H1 (cell line): ENCODE data around the gene PTPRD. TPM values are rescaled to one million over a fixed set of nuclear protein-coding genes. Genes with fewer than 3 reads are reported as not detected.
A peak's percentile ranks its signal among the peaks of the same experiment; 100 is the strongest.

Experiments used
- CTCF ChIA-PET: fragments of 300-600 bp; sonication (Branson Sonifier 250); formaldehyde crosslinking; loops from one replicate; lab custom pipeline; 2021; ENCODE audit not compliant: partially characterized antibody; lab: Charles Lee
- POLR2A ChIA-PET: fragments of 300-600 bp; sonication (Branson Sonifier 250); formaldehyde crosslinking; loops from one replicate; lab custom pipeline; 2021; ENCODE audit warnings: inconsistent platforms; ENCODE audit not compliant: partially characterized antibody; lab: Charles Lee
- DNase-seq, 2 experiments: peaks; one replicate each; pipeline versions ENCODE4 v3.0.0 to v3.0.0-alpha.2; 2010 to 2022; ENCODE audit warnings: low spot score in 2 of 2, low read depth in 1 of 2, mixed read lengths in 1 of 2
- FAIRE-seq: peaks from 2 replicates; lab custom pipeline; 2011; peaks lifted over from hg19 to GRCh38; lab: Jason Lieb, UNC
- H2AFZ ChIP-seq: 2 replicates; pipeline ENCODE4 v1.8.1; 2012; ENCODE audit warnings: low read length, inconsistent platforms
- H2AK5ac ChIP-seq: 2 replicates; pipeline ENCODE4 v1.6.1; 2013; ENCODE audit warnings: low read depth, low read length
- H2BK120ac ChIP-seq: replicated peaks from 2 replicates; pipeline ENCODE3; 2013; ENCODE audit warnings: low read depth, low read length, inconsistent platforms
- H2BK12ac ChIP-seq: 2 replicates; pipeline ENCODE4 v1.6.1; 2013; ENCODE audit warnings: low read depth, low read length
- H2BK15ac ChIP-seq: 2 replicates; pipeline ENCODE4 v1.6.1; 2013; ENCODE audit warnings: low read length
- H2BK20ac ChIP-seq: 2 replicates; pipeline ENCODE4 v1.6.1; 2013; ENCODE audit warnings: low read length
- H2BK5ac ChIP-seq: 2 replicates; pipeline ENCODE4 v1.6.1; 2013; ENCODE audit warnings: low read depth, low read length
- H3K14ac ChIP-seq: 2 replicates; pipeline ENCODE4 v1.6.1; 2013; ENCODE audit warnings: inconsistent platforms; ENCODE audit not compliant: insufficient read length
- H3K18ac ChIP-seq: 2 replicates; pipeline ENCODE4 v1.6.1; 2013; ENCODE audit warnings: low read length; ENCODE audit errors: extremely low read depth
- H3K23ac ChIP-seq: 2 replicates; pipeline ENCODE4 v1.6.1; 2013; ENCODE audit warnings: inconsistent platforms; ENCODE audit not compliant: insufficient read length
- H3K23me2 ChIP-seq: 2 replicates; pipeline ENCODE4 v1.6.1; 2013; ENCODE audit warnings: low read depth, low read length
- H3K27ac ChIP-seq: 2 replicates; pipeline ENCODE4 v1.6.1; 2011; ENCODE audit warnings: low read depth, low read length, inconsistent platforms
- H3K27me3 ChIP-seq, 4 experiments: replicated peaks in 1 of 4; 1 replicate in 1 of 4; 2 replicates in 3 of 4; pipeline versions ENCODE4 v1.6.1 to v1.8.1; 2011 to 2013; ENCODE audit warnings: low read length in 3 of 4, mild to moderate bottlenecking in 3 of 4, inconsistent platforms in 2 of 4, mixed read lengths in 2 of 4, moderate library complexity in 1 of 4; ENCODE audit not compliant: control insufficient read depth in 3 of 4, insufficient read depth in 3 of 4; ENCODE audit errors: extremely low read depth in 1 of 4
- H3K36me3 ChIP-seq, 4 experiments: 2 replicates each; pipeline versions ENCODE4 v1.6.1 to v1.8.1; 2011 to 2013; ENCODE audit warnings: mild to moderate bottlenecking in 4 of 4, low read length in 3 of 4, moderate library complexity in 2 of 4, control low read depth in 1 of 4, inconsistent platforms in 1 of 4; ENCODE audit not compliant: insufficient read depth in 4 of 4, control insufficient read depth in 2 of 4
- H3K4ac ChIP-seq: replicated peaks from 2 replicates; pipeline ENCODE3; 2013; ENCODE audit warnings: low read length, low read depth, mixed read lengths, inconsistent platforms; ENCODE audit not compliant: insufficient read length
- H3K4me1 ChIP-seq, 4 experiments: replicated peaks in 1 of 4; 1 replicate in 1 of 4; 2 replicates in 3 of 4; pipeline versions ENCODE4 v1.6.1 to v1.8.1; 2011 to 2013; ENCODE audit warnings: low read length in 3 of 4, inconsistent platforms in 2 of 4, mixed read lengths in 1 of 4; ENCODE audit not compliant: insufficient read depth in 4 of 4, control insufficient read depth in 3 of 4
- H3K4me2 ChIP-seq, 2 experiments: 2 replicates each; pipeline versions ENCODE4 v1.6.1 to v1.8.1; 2011 to 2013; ENCODE audit warnings: low read depth in 2 of 2, low read length in 2 of 2, control low read depth in 1 of 2, inconsistent platforms in 1 of 2, mild to moderate bottlenecking in 1 of 2; ENCODE audit not compliant: insufficient read depth in 1 of 2
- H3K4me3 ChIP-seq, 4 experiments: fragments of 200-600, 300-600 bp in 1 of 4; sonication (generic), shearing (Covaris generic), sonication (Bioruptor Twin) in 1 of 4; 2 replicates each; pipeline versions ENCODE4 v1.5.1 to v1.8.1; 2011 to 2016; ENCODE audit warnings: low read length in 4 of 4, low read depth in 3 of 4, control low read depth in 2 of 4, inconsistent platforms in 2 of 4, mild to moderate bottlenecking in 2 of 4, mixed read lengths in 1 of 4, moderate library complexity in 1 of 4; ENCODE audit not compliant: insufficient read depth in 2 of 4; ENCODE audit errors: extremely low read depth in 1 of 4
- H3K56ac ChIP-seq: replicated peaks from 2 replicates; pipeline ENCODE3; 2013; ENCODE audit warnings: low read depth, mild to moderate bottlenecking, mixed read lengths, low read length, inconsistent platforms; ENCODE audit not compliant: insufficient read length
- H3K79me1 ChIP-seq: 2 replicates; pipeline ENCODE4 v1.6.1; 2013; ENCODE audit warnings: low read depth, low read length, control low read depth
- H3K79me2 ChIP-seq, 2 experiments: 2 replicates each; pipeline versions ENCODE4 v1.6.1 to v1.8.1; 2012 to 2013; ENCODE audit warnings: low read length in 2 of 2, mild to moderate bottlenecking in 2 of 2, inconsistent platforms in 1 of 2; ENCODE audit not compliant: insufficient read depth in 2 of 2, control insufficient read depth in 1 of 2
- H3K9ac ChIP-seq, 4 experiments: replicated peaks in 1 of 4; 1 replicate in 1 of 4; 2 replicates in 3 of 4; pipeline versions ENCODE4 v1.6.1 to v1.8.1; 2011 to 2013; ENCODE audit warnings: low read depth in 3 of 4, low read length in 3 of 4, control low read depth in 2 of 4, mild to moderate bottlenecking in 2 of 4, moderate library complexity in 2 of 4, inconsistent platforms in 1 of 4; ENCODE audit errors: extremely low read depth in 1 of 4
- H3K9me3 ChIP-seq, 2 experiments: 2 replicates each; pipeline versions ENCODE4 v1.6.1 to v1.8.1; 2012 to 2013; ENCODE audit warnings: mild to moderate bottlenecking in 2 of 2, moderate library complexity in 2 of 2, control low read depth in 1 of 2, inconsistent platforms in 1 of 2, low read depth in 1 of 2, low read length in 1 of 2, mixed read lengths in 1 of 2; ENCODE audit not compliant: insufficient read depth in 2 of 2
- H4K20me1 ChIP-seq, 2 experiments: replicated peaks in 1 of 2; 2 replicates each; pipeline versions ENCODE3 to v1.8.1; 2011 to 2013; ENCODE audit warnings: inconsistent platforms in 2 of 2, low read length in 2 of 2, mild to moderate bottlenecking in 1 of 2; ENCODE audit not compliant: insufficient read depth in 2 of 2, control insufficient read depth in 1 of 2
- H4K5ac ChIP-seq: 2 replicates; pipeline ENCODE4 v1.6.1; 2013; ENCODE audit warnings: low read length, low read depth, mixed read lengths, inconsistent platforms; ENCODE audit not compliant: insufficient read length
- H4K8ac ChIP-seq: 2 replicates; pipeline ENCODE4 v1.8.0; 2013; ENCODE audit warnings: mild to moderate bottlenecking, moderate library complexity, low read length, inconsistent platforms; ENCODE audit not compliant: insufficient read depth; ENCODE audit errors: extremely low read depth
- H4K91ac ChIP-seq: replicated peaks from 2 replicates; pipeline ENCODE3; 2013; ENCODE audit warnings: low read length, mixed read lengths, inconsistent platforms; ENCODE audit not compliant: insufficient read length
- BRCA1 ChIP-seq: IDR thresholded peaks from 2 replicates; pipeline ENCODE4 v1.6.1; 2012; ENCODE audit warnings: low read depth, low read length, improper control_type of control experiment
- CBX8 ChIP-seq: fragments of 300-800, 300-1000 bp; sonication (generic); IDR thresholded peaks from 2 replicates; pipeline ENCODE4 v1.7.1; 2016; ENCODE audit warnings: low read depth, low read length, borderline replicate concordance
- CEBPB ChIP-seq: IDR thresholded peaks from 2 replicates; pipeline ENCODE4 v1.6.1; 2012; ENCODE audit warnings: low read depth, low read length
- CTBP2 ChIP-seq: IDR thresholded peaks from 2 replicates; pipeline ENCODE4 v1.7.0; 2011; ENCODE audit warnings: borderline replicate concordance, mild to moderate bottlenecking, moderate library complexity, mixed read lengths, low read length; ENCODE audit not compliant: insufficient read depth, insufficient read length
- EP300 ChIP-seq, 2 experiments: IDR thresholded peaks; 1 replicate in 1 of 2; 2 replicates in 1 of 2; pipeline ENCODE4 v1.6.1; 2011 to 2012; ENCODE audit warnings: low read depth in 2 of 2, low read length in 2 of 2, mild to moderate bottlenecking in 2 of 2, borderline replicate concordance in 1 of 2, inconsistent platforms in 1 of 2, moderate library complexity in 1 of 2
- GABPA ChIP-seq: IDR thresholded peaks from 2 replicates; pipeline ENCODE4 v1.6.1; 2011; ENCODE audit warnings: mild to moderate bottlenecking, low read length, moderate library complexity, borderline replicate concordance; ENCODE audit not compliant: insufficient read depth
- KDM1A ChIP-seq: fragments of 200-600, 300-600 bp; sonication (generic); IDR thresholded peaks from 2 replicates; pipeline ENCODE4 v1.7.1; 2016; ENCODE audit warnings: mild to moderate bottlenecking, low read length, borderline replicate concordance
- RFX5 ChIP-seq: IDR thresholded peaks from 2 replicates; pipeline ENCODE4 v1.6.1; 2011; ENCODE audit warnings: low read depth, low read length, improper control_type of control experiment, borderline replicate concordance
- SAP30 ChIP-seq: fragments of 300-600 bp; sonication (generic); IDR thresholded peaks from 2 replicates; pipeline ENCODE4 v1.7.1; 2012; ENCODE audit warnings: low read length, moderate library complexity, mild to moderate bottlenecking, inconsistent platforms; ENCODE audit not compliant: insufficient read depth, insufficient replicate concordance
- SP4 ChIP-seq: IDR thresholded peaks from 2 replicates; pipeline ENCODE4 v1.6.1; 2012; ENCODE audit warnings: low read length, inconsistent platforms
- USF2 ChIP-seq: IDR thresholded peaks from 2 replicates; pipeline ENCODE4 v1.6.1; 2011; ENCODE audit warnings: low read length, improper control_type of control experiment
- WGBS, 2 experiments: shearing (Covaris generic) in 1 of 2; methylation state at CpG; one replicate each; pipeline versions ENCODE4 v1.1.6 to v1.1.7; 2013 to 2015; ENCODE audit warnings: low lambda C conversion rate in 2 of 2, mixed read lengths in 2 of 2, inconsistent platforms in 1 of 2, low coverage in 1 of 2, missing lambda C conversion rate in 1 of 2; ENCODE audit not compliant: insufficient replicate concordance in 2 of 2, insufficient coverage in 1 of 2, insufficient read length in 1 of 2; ENCODE audit errors: extremely low coverage in 1 of 2, missing lambda C conversion rate in 1 of 2; 5-methylcytosine and 5-hydroxymethylcytosine counted together
- polyA plus RNA-seq, 7 experiments: library from polyadenylated mRNA; depleted of rRNA in 3 of 7; stranded (reverse) in 5 of 7; unstranded in 2 of 7; fragments of >200 nt in 5 of 7; fragments of 200-250 nt in 2 of 7; gene quantifications; 1 replicate in 5 of 7; 2 replicates in 1 of 7; 4 replicates in 1 of 7; pipeline versions ENCODE4 v1.2.1 to v1.2.3, GENCODE V29; 2011 to 2013; ENCODE audit warnings: missing spikeins in 2 of 7, mixed read lengths in 2 of 7
- total RNA-seq: library from RNA; stranded (reverse); fragmentation: NEBNext Ultra II Directional; extraction: Animal tissue kit (Norgen Biotek cat#: 25700); gene quantifications from 2 replicates; pipeline ENCODE4 v1.2.1, GENCODE V29; 2021

The PTPRD gene
- total and polyA plus RNA-seq, 2 of the 8 experiments (the other 6 are each of a cell fraction or from before 2014, with no cell fraction given), result 17.2 to 77.0 TPM

GRCh38 chr9:8750639-8751051 lies 1862.2 kb downstream of the PTPRD start:
- Histone ChIP-seq H3K14ac (no peak overlapping the region), H3K4me1 (peaks cover 8 to 12% (median 10%) of the 10 kb centered on the region in 4 experiments; a peak in 5 of 7 replicates), H3K56ac (no peak overlapping the region), H3K9me3 (no peaks in the 10 kb centered on the region), H3K27me3 (no peaks in the 10 kb centered on the region), H3K23ac (no peak overlapping the region), H3K4me3 (no peak overlapping the region), H3K36me3 (no peaks in the 10 kb centered on the region), H2BK5ac (peak overlapping the region; percentile 68; the same call in 1 of the 2 replicates), H3K4me2 (peak overlapping the region in 1 of 2 experiments; percentile 51; a peak in 2 of 4 replicates), H3K79me2 (0 out of 4 replicates have a peak, but pooled peaks cover 0 to 3% of the 10 kb centered on the region in 2 experiments), H3K4ac (no peak overlapping the region), H3K79me1 (no peaks in the 10 kb centered on the region), H2BK12ac (peak overlapping the region; percentile 63; the same call in 1 of the 2 replicates), H2BK20ac (peak overlapping the region; percentile 61; the same call in 1 of the 2 replicates), H2AK5ac (no peak overlapping the region; the same call in 1 of the 2 replicates), H2BK15ac (0 out of 2 replicates have a peak overlapping the region, but pooled peaks have one; percentile 18), H2BK120ac (peak overlapping the region; percentile 31), H3K18ac (no peak overlapping the region; the same call in 1 of the 2 replicates), H3K27ac (no peak overlapping the region), H4K5ac (no peak overlapping the region), H2AFZ (no peak overlapping the region), H3K23me2 (no peaks in the 10 kb centered on the region), H4K91ac (peak overlapping the region; percentile 22), H4K20me1 (no peaks in the 10 kb centered on the region), H4K8ac (no peak overlapping the region; the same call in 1 of the 2 replicates), H3K9ac (no peak overlapping the region)
- POLR2A ChIA-PET, result interaction anchor here (0.7 kb wide), 2 partner anchors 32 to 46 kb away, joined by 4 to 5 read pairs; no protein-coding TSS in a partner anchor
- CTCF ChIA-PET, result interaction anchor here (0.6 to 3.4 kb wide), 6 partner anchors 10 to 188 kb away, joined by 3 to 11 read pairs (median 4); no protein-coding TSS in a partner anchor
- FAIRE-seq (no peak), DNase-seq (no peak)
- WGBS, 2 experiments, result 58% methylated on average over 2 of the region's 2 CpGs; no CpG with 5 or more reads in 1 of the 2 experiments
- TF ChIP-seq KDM1A (no peak), RFX5 (no peak), EP300 (IDR thresholded peaks at IDR 0.05; ENCODE audit: borderline replicate concordance in 1 of 2, low read depth in 2 of 2, low read length in 2 of 2) (no peak), BRCA1 (no peak), SP4 (no peak), CTBP2 (no peak), USF2 (no peak), CBX8 (no peak), CEBPB (no peak), SAP30 (no peak), GABPA (no peak)
